ENCODE measurements around the gene PIK3C2A. TPM values are rescaled to one million over a fixed set of nuclear protein-coding genes. Genes with fewer than 3 reads are reported as not detected.
A peak's percentile ranks its signal among the peaks of the same experiment; 100 is the strongest.
"Not testable (repeated sequence)": the region's sequence is repeated elsewhere in the genome, so short reads cannot be mapped to it uniquely, and the experiment has no call there.

The PIK3C2A gene, protein sequence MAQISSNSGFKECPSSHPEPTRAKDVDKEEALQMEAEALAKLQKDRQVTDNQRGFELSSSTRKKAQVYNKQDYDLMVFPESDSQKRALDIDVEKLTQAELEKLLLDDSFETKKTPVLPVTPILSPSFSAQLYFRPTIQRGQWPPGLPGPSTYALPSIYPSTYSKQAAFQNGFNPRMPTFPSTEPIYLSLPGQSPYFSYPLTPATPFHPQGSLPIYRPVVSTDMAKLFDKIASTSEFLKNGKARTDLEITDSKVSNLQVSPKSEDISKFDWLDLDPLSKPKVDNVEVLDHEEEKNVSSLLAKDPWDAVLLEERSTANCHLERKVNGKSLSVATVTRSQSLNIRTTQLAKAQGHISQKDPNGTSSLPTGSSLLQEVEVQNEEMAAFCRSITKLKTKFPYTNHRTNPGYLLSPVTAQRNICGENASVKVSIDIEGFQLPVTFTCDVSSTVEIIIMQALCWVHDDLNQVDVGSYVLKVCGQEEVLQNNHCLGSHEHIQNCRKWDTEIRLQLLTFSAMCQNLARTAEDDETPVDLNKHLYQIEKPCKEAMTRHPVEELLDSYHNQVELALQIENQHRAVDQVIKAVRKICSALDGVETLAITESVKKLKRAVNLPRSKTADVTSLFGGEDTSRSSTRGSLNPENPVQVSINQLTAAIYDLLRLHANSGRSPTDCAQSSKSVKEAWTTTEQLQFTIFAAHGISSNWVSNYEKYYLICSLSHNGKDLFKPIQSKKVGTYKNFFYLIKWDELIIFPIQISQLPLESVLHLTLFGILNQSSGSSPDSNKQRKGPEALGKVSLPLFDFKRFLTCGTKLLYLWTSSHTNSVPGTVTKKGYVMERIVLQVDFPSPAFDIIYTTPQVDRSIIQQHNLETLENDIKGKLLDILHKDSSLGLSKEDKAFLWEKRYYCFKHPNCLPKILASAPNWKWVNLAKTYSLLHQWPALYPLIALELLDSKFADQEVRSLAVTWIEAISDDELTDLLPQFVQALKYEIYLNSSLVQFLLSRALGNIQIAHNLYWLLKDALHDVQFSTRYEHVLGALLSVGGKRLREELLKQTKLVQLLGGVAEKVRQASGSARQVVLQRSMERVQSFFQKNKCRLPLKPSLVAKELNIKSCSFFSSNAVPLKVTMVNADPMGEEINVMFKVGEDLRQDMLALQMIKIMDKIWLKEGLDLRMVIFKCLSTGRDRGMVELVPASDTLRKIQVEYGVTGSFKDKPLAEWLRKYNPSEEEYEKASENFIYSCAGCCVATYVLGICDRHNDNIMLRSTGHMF (N-terminal part only)
- total RNA-seq (33.9 TPM), polyA plus RNA-seq (ENCODE audit: insufficient read depth in 1 of 8, insufficient read length in 8 of 8, low replicate concordance in 1 of 8) (10 to 100 TPM; 11.7 to 28.3 (median 18.6) TPM)
- long read RNA-seq, donor 1: 0 reads
- long read RNA-seq, donor 2: 0 reads
- long read RNA-seq, donor 3: 0 reads
- long read RNA-seq, donor 4: 0 reads
- long read RNA-seq, donor 5: 0 reads
- long read RNA-seq, donor 6: 0 reads
- long read RNA-seq, donor 7: 0 reads
- long read RNA-seq, donor 8: 0 reads
- long read RNA-seq, donor 9: 0 reads
- long read RNA-seq, donor 10: 0 reads
- long read RNA-seq, donor 11: 0 reads

DNA sequence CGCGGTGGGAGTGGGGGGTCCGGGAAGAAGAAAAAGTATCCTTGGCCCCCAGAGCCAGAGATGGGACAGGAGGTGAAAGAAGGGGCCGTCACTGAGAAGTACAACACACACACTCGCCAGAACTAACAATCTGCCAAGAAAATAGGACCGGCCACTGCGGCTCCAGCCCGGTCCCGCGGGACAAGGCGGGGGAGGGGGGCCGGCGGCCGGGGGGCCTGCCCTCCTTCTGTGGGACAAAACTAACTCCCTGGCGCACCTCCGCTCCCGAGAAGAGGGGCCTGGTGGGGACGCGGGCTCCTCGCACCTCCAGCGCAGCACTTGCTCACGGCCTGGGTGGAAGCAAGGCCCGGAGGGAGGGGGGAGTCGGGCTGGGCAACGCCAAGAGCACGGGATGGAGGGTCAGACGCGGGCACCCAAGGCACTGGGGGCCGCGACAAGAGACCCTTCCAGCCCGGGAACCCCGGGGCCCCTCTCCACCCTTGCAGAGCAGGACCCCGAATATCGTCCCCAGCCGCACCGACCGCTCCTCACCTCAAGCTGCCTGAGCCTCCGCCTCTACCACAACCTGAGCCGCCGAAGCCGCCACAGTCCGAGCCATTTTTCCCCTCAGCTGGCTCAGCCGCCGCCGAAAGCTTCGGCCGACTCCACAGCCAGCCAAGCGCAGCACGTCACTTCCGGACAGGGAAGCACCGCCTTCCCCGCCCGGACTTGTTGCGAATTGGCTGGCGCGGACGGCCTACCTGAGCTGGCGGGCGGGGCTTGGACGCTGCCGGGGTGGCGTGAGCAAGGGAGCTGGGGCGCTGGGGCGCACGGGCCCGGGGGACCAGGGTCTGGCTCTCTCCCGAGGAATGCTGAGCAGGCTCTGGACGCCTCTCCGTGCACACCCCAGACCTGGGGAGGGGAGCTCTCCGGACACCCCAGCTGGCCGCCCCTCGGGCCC lies at the start of gene PIK3C2A:
TSS of gene PIK3C2A (minus strand) at position 670 of the 940 bp plus-strand sequence. CDS start 38,245 bp downstream, outside the sequence.
- DNase-seq: peak; percentile 98
- H3K4me3 ChIP-seq (ENCODE audit: low read length): peak within 1 kb of the TSS; percentile 88
- peaks cover 8% of the 10 kb centered on the region for H3K36me3 ChIP-seq (ENCODE audit: control insufficient read depth, insufficient read depth, low read length)
- no peaks in the 10 kb centered on the region for H3K9me3 ChIP-seq (replicated peaks; ENCODE audit: control insufficient read depth, low read depth, low read length)
- H3K27me3 ChIP-seq (ENCODE audit: control insufficient read depth, insufficient read depth, low read length): no peaks in the 10 kb centered on the region
- WGBS (ENCODE audit: insufficient coverage): under 1% methylated on average over 69 of the region's 72 CpGs
- peak within 1 kb of the TSS; percentile 97 for H3K27ac ChIP-seq (ENCODE audit: low read length)
- peaks cover 8% of the 10 kb centered on the region for H3K4me1 ChIP-seq (ENCODE audit: control insufficient read depth, insufficient read depth, low read length)

DNA sequence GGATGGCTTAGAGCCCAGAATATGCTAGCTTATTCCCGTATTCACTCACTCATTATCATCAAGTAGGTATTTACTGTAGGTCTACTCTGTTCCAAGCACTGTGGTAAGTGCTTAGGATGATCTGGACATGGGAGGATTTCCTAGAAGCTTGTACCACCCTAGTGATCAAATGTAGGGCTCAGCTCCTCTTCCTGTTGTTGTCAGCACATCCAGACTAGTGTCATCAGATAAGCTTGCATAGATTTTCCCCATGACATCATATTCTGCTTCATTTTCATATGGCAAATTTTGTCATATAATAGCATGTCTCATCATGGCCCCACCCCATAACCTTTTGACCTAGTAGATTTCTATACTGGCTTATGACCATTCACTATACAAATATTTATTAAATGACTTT lies 49.4 kb upstream of the PIK3C2A start:
- Histone ChIP-seq H3K36me3 (ENCODE audit: control insufficient read depth, insufficient read depth, low read length) (no peaks in the 10 kb centered on the region), H3K4me3 (ENCODE audit: low read length) (no peak overlapping the region), H3K4me1 (ENCODE audit: control insufficient read depth, insufficient read depth, low read length) (no peaks in the 10 kb centered on the region), H3K27me3 (ENCODE audit: control insufficient read depth, insufficient read depth, low read length) (no peaks in the 10 kb centered on the region), H3K27ac (ENCODE audit: low read length) (no peak overlapping the region), H3K9me3 (replicated peaks; ENCODE audit: control insufficient read depth, low read depth, low read length) (no peaks in the 10 kb centered on the region)
- no peak for DNase-seq
- WGBS (ENCODE audit: insufficient coverage): no CpG with 5 or more reads among the region's 1 CpG

DNA sequence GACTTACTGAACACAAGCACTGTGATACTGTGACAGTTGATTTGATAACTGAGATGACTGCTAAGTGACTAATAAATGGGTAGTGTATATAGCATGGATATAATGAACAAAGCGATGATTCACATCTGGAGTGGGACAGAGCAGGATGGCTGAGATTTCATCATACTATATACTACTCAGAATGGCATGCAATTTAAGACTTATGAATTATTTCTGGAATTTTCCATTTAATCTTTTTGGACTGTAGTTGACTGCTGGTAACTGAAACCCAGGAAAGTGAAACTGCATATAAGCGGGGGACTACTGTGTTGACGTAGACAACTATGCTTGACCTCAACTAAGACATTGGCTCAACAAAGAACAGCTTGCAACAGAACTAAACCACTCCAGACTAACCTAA lies 48.7 kb upstream of the PIK3C2A start:
- DNase-seq: peak; percentile 27
- no CpG with 5 or more reads among the region's 3 CpGs for WGBS (ENCODE audit: insufficient coverage)
- no peak overlapping the region for H3K27ac ChIP-seq (ENCODE audit: low read length)
- H3K4me3 ChIP-seq (ENCODE audit: low read length): no peak overlapping the region
- no peaks in the 10 kb centered on the region for H3K36me3 ChIP-seq (ENCODE audit: control insufficient read depth, insufficient read depth, low read length)
- no peaks in the 10 kb centered on the region for H3K27me3 ChIP-seq (ENCODE audit: control insufficient read depth, insufficient read depth, low read length)
- H3K9me3 ChIP-seq (replicated peaks; ENCODE audit: control insufficient read depth, low read depth, low read length): no peaks in the 10 kb centered on the region
- H3K4me1 ChIP-seq (ENCODE audit: control insufficient read depth, insufficient read depth, low read length): no peaks in the 10 kb centered on the region

DNA sequence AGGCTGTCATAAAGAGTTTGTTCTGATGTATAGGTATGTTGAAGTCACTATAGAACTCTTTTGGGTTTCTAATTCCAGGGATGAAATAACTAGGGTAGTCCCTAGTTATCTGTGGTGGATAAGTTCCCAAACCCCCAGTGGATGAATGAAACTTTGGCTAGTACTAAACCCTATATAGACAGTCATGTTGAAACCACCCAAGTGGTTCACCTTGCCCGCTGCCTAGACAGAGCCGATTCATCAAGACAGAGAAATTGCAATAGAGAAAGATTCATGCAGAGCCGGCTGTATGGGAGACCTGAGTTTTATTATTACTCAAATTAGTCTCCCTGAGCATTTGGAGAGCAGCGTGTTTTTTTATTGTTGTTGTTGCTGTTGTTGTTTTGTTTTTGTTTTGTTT lies 44.9 kb upstream of the PIK3C2A start:
- no CpG with 5 or more reads among the region's 4 CpGs for WGBS (ENCODE audit: insufficient coverage)

DNA sequence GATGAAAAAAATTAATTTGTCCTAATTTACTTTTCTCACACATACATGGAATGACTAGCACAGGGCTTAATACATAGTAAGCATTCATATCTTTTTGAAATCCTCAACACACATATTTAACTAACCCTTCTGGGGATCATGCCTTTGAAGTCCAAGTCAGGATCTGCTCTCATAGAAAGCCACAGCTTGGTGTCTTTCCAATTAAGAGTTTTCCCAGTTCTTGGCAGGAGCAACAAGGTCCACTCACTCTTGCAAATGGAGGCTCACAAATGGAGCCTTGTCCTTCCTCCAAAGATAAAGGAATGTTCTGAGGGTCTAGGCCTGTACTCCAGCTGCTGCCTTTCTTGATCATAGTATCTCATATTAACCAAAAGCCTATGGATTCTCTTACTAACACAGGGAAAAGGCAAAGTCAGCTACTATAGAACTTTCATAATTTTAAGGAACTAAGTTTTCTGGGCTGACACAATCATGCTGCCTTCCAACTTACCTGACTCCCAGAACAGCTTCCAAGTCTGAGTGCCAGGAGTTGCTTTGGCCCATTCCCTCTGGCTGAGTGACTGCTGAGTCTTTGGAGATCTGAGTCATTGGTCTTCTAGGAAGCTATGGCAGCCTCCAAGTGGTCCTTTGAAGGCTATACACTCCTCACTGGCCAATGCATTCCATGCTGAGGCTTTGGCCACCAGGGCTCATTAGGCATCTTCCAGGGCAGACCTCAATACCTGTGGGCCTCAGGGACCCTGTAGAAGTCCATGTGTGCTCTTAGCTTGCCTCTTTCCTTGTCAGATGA lies 43.0 kb upstream of the PIK3C2A start:
- Histone ChIP-seq H3K27ac (ENCODE audit: low read length) (no peak overlapping the region), H3K9me3 (replicated peaks; ENCODE audit: control insufficient read depth, low read depth, low read length) (no peaks in the 10 kb centered on the region), H3K27me3 (ENCODE audit: control insufficient read depth, insufficient read depth, low read length) (no peaks in the 10 kb centered on the region), H3K4me3 (ENCODE audit: low read length) (no peak overlapping the region), H3K4me1 (ENCODE audit: control insufficient read depth, insufficient read depth, low read length) (no peaks in the 10 kb centered on the region), H3K36me3 (ENCODE audit: control insufficient read depth, insufficient read depth, low read length) (no peaks in the 10 kb centered on the region)
- DNase-seq: no peak

More for the DNA sequence above, 44.9 kb upstream of the PIK3C2A start:
- no peaks in the 10 kb centered on the region for H3K36me3 ChIP-seq (ENCODE audit: control insufficient read depth, insufficient read depth, low read length)
- DNase-seq: no peak
- no peak overlapping the region for H3K27ac ChIP-seq (ENCODE audit: low read length)
- no peaks in the 10 kb centered on the region for H3K9me3 ChIP-seq (replicated peaks; ENCODE audit: control insufficient read depth, low read depth, low read length)
- no peaks in the 10 kb centered on the region for H3K4me1 ChIP-seq (ENCODE audit: control insufficient read depth, insufficient read depth, low read length)
- H3K27me3 ChIP-seq (ENCODE audit: control insufficient read depth, insufficient read depth, low read length): no peaks in the 10 kb centered on the region
- H3K4me3 ChIP-seq (ENCODE audit: low read length): no peak overlapping the region

DNA sequence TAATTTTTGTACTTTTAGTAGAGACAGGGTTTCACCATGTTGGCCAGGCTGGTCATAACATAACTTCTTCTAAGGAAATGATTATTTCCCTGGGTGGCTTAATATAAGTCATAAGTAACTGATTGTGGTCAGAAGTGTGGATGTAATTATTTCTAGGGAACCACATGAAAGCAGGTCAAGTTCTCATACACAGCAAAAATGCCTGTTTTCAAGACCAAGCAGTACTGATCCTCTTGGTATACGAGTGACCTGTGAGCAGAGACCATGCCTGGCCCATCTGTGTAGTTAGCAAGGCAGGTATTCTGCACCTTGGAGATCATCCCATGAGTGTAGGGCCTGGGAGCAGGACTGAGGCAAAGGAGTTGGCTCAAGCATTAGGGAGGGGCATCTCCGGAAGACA lies 36.3 kb upstream of the PIK3C2A start:
- Histone ChIP-seq H3K27me3 (ENCODE audit: control insufficient read depth, insufficient read depth, low read length) (no peaks in the 10 kb centered on the region), H3K4me3 (ENCODE audit: low read length) (no peak overlapping the region), H3K4me1 (ENCODE audit: control insufficient read depth, insufficient read depth, low read length) (no peaks in the 10 kb centered on the region), H3K9me3 (replicated peaks; ENCODE audit: control insufficient read depth, low read depth, low read length) (no peaks in the 10 kb centered on the region), H3K36me3 (ENCODE audit: control insufficient read depth, insufficient read depth, low read length) (no peaks in the 10 kb centered on the region), H3K27ac (ENCODE audit: low read length) (no peak overlapping the region)
- 50% methylated on average over 1 of the region's 2 CpGs for WGBS (ENCODE audit: insufficient coverage)
- DNase-seq: no peak

DNA sequence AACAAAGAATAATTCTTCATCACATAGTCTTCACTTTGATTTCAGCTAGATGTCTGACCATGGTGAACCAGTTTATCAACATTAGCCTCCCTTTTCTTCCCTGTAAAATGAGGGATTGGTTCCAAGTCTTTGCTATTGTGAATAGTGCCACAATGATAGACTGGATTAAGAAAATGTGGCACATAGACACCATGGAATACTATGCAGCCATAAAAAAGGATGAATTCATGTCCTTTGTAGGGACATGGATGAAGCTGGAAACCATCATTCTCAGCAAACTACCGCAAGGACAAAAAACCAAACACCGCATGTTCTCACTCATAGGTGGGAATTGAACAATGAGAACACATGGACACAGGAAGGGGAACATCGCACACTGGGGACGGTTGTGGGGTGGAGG lies 35.2 kb upstream of the PIK3C2A start:
- not testable (repeated sequence) for H3K9me3 ChIP-seq (replicated peaks; ENCODE audit: control insufficient read depth, low read depth, low read length); H3K27ac ChIP-seq (ENCODE audit: low read length); H3K36me3 ChIP-seq (ENCODE audit: control insufficient read depth, insufficient read depth, low read length); H3K4me3 ChIP-seq (ENCODE audit: low read length); H3K27me3 ChIP-seq (ENCODE audit: control insufficient read depth, insufficient read depth, low read length); H3K4me1 ChIP-seq (ENCODE audit: control insufficient read depth, insufficient read depth, low read length); DNase-seq
- WGBS (ENCODE audit: insufficient coverage): no CpG with 5 or more reads among the region's 4 CpGs

DNA sequence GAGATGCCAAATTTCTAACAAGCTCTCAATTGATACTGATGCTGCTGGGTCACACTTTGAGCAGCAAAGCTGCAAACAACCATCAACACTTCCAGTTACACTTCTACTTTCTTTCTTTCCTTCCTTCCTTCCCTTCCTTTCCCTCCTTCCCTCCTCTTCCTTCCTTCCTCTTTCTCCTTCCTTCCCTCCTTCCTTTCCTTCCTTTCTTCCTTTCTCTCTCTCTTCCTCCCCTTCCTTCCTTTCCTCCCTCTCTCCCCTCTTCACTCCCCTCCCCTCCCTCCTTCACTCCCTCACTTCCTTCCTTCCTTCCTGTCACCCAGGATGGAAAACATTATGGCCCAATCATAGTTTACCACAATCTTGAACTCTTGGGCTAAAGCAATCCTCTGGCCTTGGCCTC lies 33.0 kb upstream of the PIK3C2A start:
- DNase-seq: no peak
- Histone ChIP-seq H3K4me3 (ENCODE audit: low read length) (no peak overlapping the region), H3K4me1 (ENCODE audit: control insufficient read depth, insufficient read depth, low read length) (no peaks in the 10 kb centered on the region), H3K27ac (ENCODE audit: low read length) (no peak overlapping the region), H3K9me3 (replicated peaks; ENCODE audit: control insufficient read depth, low read depth, low read length) (no peaks in the 10 kb centered on the region), H3K36me3 (ENCODE audit: control insufficient read depth, insufficient read depth, low read length) (no peaks in the 10 kb centered on the region), H3K27me3 (ENCODE audit: control insufficient read depth, insufficient read depth, low read length) (no peaks in the 10 kb centered on the region)

Data from muscle of leg (tissue), 16 donors.